HEK293T (cell line): ENCODE measurements around the gene CRISP3.

Experiments
- ARNT ChIP-seq: fragments of 450-650 bp; IDR thresholded peaks from 2 replicates; pipeline ENCODE4 v1.6.1; 2017; ENCODE audit warnings: mild to moderate bottlenecking
- BHLHE40 ChIP-seq: fragments of 450-650 bp; IDR thresholded peaks from 2 replicates; pipeline ENCODE4 v1.6.1; 2016; ENCODE audit warnings: mild to moderate bottlenecking, moderate library complexity, borderline replicate concordance
- FOXA1 ChIP-seq: fragments of 450-650 bp; IDR thresholded peaks from 2 replicates; pipeline ENCODE4 v1.6.1; 2016; ENCODE audit warnings: mild to moderate bottlenecking
- L3MBTL2 ChIP-seq: fragments of 450-650 bp; conservative IDR thresholded peaks from 2 replicates; pipeline ENCODE4 v1.6.1; 2016; ENCODE audit warnings: mild to moderate bottlenecking
- SP1 ChIP-seq: fragments of 450-650 bp; IDR thresholded peaks from 2 replicates; pipeline ENCODE4 v1.6.1; 2017
- TARDBP ChIP-seq: fragments of 450-650 bp; IDR thresholded peaks from 2 replicates; pipeline ENCODE4 v1.6.1; 2016

DNA sequence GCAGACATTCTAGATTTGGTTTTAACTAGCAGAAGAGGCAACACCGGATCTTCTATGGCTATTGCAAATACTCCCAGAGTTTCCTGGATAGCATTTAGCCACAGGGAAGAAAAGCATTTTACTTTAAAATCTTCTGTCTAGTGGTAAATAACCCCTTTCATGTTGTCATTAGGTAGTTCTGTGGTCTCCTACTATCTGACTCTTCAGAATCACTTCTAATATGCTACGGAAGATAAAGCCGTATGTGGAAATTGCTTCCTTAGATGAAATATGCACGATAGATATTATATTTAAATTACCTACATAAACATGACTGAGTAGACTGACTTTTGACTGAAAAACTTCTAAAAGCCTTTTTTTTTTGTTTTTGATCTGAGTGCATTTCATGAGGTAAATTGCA, 759 bp downstream of the CRISP3 start:
- TF ChIP-seq L3MBTL2 (no peak), ARNT (no peak), TARDBP (no peak), SP1 (no peak), FOXA1 (no peak), BHLHE40 (no peak)
